Measurements from ENCODE around the gene FNDC3B.

The FNDC3B gene

GRCh38 chr3:172052405-172052804 lies 13.0 kb downstream of the FNDC3B start:
- no peak for DNase-seq

DNA sequence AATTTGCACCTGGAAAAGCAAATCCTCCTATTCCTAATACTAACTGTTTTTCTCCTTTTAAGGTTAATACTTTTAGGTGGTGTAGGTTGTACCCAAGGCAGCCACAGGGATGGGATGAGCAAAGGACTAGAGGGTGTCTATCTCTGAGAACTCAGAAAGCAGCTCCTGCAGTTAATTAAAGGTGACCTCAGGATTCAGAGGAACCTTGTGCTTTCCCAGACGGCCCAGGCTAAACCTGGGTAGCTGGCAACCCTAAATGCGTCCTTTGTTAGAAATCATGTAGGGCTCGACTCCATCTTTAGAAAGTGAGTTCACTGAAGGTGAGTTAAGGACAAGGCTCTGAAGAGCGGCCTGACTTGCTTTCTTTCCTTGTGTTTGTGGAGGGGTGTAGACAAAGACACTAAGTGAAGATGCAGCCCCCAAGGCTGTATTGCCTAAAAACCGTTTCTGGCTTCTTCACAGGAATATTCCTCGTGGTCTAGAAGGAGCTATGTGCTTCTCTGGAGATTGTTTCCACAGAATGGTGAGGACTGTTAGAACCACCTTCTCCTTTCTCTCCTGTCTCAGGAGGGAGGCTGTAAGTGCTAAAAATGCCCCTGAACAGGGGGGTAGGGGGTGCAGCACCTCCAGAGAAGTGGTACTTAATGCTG lies 14.9 kb downstream of the FNDC3B start:
- DNase-seq, result no peak

DNA sequence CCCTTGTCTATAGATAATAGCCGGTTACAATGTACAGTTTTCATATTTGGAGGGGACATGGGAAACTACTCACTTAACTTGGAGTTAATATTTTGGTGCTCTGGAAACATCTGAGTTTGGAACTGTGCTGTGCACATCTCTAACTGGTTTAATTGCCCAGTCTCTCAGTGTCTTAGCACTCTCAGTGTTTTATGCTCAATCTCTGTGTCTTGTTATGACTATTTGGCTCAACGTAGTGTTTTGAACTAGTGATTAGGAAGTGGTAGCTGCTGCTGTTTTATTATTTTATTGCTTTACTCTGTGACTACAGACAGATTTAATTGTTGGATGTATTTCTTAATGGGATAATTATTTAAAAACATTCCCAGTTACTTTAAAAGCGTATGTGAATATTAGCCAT lies 17.0 kb downstream of the FNDC3B start:
- DNase-seq, result no peak

DNA sequence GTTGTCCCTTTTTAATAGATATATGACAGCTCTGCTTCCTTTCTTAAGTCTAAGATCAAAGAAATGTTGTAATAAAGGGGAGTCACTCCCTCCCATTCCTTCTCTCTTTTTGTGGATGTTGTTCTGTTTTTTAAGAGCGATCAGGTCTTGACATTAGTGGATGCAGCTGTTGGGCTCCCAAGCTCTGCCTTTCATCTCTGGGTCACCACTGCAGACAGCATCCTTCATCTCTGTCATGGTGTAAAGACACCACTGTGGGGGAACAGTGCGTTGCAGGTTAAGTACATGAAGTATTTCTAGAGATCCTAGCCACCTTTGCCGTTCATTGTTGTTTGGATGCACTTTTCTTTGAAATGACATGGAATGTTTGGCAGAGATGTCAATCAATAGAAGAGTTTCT lies 17.7 kb downstream of the FNDC3B start:
- no peak for DNase-seq

DNA sequence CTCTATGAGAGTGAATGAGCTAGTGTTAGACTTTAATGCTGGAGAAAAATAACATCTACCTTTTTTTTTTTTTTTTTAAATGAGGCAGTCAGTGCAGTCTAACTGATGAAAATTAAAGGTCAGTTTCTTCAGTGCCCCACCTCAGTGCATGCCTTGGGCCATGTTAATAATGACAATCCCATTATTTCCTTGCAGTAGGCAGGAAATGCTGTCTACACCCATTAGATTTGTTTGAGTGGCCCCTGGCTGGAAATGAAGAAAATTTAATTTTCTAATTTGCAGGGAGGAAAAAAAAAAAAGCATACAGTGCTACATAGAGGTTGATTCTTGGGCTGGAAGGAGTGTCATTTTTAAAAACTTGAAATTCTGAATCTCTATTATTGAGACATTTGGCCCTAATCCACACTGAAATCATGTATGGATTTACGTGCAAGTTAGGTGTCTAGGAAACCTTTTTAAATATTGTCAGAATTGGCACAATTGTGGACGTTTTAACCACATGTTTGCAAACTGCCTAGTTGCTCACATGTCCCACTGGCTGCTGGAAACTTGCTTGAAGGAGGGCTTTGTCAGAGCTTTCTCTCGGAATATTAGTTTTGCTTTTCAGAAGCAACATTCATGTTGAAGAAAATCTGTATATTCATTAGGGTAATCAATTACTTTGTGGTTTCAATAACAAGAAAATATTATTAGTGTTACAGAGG lies 18.4 kb downstream of the FNDC3B start:
- no peak for DNase-seq

GRCh38 chr3:172059532-172059931 lies 20.2 kb downstream of the FNDC3B start:
- no peak for DNase-seq

- no peak for DNase-seq
These were observed 20.9 kb downstream of the FNDC3B start for GRCh38 chr3:172060234-172060633.

DNA sequence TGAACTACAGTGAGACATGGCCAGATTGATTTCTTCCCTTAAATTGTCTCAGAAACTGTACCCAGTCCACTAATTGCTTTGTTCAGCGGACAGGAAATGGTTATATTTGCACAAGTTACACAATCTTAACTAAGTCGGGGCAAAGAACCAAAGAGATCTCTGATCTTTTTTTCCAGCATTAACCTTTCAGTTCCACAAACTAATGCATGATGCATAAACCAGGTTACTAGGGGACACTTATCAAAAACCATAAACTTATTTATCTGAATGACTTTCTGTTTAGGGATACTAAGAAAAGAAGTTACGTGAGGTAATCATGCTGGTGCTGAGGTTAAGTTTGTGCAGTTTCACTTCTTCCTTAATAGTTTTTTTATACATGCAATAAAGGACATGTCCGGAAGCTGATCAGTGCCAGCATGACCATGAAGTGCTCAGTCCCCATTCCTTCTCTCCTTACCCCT lies 22.4 kb downstream of the FNDC3B start:
- DNase-seq, result no peak

DNA sequence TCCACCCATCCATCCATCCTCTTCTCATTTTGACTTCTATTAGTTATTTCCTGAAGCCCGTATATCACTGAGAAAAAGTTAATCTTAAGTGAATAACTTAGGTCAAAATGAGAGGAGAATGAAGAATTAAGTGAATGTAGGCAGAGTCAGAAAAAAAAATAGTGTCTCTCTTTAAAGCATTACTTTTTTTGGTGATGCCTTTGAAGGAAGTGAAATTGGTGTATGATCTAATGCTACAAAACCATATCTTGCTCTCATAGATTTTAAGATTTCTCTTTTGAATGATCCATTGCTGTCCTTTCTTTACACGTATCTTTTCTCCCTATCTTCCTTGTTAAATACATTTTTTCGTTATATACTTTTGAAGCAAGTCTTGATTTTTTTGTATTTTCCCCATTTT lies 23.4 kb downstream of the FNDC3B start:
- DNase-seq, result no peak

GRCh38 chr3:172063456-172064432 lies 24.4 kb downstream of the FNDC3B start:
- DNase-seq, result no peak

DNA sequence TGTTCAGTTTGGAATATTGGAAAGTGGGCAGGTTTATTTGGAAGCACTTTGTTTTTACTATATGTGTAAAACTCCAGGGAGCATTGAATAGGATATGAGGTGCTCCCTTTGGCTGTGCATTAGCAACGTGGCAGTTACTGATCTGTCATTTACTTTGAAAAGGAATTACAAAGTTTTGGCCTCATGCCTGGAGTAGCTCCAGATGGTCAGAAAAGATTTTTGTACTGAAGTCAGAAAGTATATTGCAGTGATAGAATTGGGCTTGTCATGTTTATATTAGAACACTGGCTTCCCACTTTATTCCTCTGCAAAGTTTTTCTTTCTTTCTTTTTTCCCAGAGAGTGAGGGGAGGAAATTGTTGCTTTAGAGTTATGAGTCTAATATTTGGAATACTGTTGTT lies 26.1 kb downstream of the FNDC3B start:
- DNase-seq, result no peak

DNA sequence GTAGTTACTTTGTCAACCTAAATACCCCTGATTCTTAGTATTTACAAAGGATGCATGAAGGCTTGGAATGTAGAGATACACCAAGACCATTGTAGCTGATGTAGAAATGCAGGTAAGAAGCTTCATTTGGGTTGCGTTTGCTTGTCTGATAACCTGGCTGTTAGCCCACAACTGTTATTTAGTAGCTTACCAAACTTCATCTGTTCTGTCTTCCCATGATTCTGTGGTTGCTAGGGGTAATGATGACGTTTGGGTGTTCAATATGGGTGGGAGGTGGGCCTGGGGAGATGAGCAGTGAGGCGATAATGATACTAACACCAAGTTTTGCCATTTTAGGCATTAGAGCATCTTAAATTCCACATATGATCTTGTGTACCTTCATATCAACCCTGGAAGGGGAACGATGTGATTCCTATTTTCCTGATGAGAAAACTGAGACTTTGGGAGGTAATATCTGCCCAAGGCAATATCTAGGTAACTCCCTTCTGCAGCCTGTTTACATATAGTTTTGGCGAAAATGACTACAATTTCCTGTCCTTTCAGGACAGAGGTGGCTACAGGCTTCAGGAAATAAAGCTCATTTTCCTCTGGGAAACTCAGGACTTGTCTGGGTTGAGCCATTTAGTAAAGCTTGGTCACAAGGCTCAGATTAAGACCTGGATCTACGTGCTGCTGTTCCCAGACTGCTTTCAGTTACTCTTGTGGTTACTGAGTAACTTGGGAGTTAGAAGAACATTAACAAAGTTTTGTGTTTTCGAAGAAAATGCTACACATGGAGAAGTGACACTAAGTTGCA lies 26.8 kb downstream of the FNDC3B start:
- no peak for DNase-seq

- DNase-seq, result no peak
These were observed 27.8 kb downstream of the FNDC3B start for GRCh38 chr3:172066880-172067796.

DNA sequence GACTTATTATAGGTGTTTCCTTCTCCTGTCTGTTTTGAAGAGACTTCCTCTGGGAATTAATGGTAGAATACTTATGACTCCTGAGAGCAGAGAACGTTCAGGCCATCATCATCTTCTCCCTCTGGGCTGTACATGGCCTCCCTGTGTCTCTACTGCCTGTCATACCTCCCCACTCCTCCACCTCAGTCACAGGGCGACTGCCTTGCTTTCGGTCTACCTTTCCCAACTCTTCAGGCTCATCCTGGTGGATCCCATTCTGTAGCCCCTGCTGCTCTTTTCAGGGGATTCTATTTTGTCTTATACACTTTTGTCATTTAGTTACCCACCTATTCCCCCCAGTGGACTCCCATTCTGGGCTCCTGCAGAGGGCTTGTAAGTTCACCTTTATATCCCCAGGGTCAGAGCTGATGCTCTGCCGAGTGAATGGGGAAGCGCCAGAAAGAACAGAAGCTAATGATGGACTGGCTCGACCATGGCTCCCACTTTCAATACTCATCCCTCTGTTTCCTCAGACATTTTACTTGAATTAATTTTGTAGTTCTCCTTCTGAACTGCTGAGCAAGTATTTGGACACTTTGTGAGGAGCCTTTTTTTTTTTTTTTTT lies 28.6 kb downstream of the FNDC3B start:
- DNase-seq, result no peak

DNA sequence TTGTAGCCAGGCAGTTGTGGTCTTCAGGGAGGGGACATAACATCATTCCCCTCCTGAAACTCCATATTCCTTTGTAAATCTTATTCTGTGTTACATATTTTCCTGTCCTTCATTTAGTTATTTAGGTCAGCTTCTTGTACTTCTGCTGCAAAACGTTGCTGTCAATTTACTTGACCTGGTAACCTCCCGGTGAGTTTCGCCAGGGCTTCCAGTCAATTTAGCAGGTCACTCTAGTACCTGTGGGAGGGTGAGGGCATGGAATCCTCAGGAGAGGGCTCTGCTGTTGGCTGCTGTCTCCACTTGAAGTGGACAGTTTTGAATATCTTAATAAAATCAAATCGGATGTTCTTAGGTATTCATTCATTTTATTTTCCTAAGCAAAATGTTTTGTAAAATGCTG lies 29.6 kb downstream of the FNDC3B start:
- DNase-seq, result no peak

DNA sequence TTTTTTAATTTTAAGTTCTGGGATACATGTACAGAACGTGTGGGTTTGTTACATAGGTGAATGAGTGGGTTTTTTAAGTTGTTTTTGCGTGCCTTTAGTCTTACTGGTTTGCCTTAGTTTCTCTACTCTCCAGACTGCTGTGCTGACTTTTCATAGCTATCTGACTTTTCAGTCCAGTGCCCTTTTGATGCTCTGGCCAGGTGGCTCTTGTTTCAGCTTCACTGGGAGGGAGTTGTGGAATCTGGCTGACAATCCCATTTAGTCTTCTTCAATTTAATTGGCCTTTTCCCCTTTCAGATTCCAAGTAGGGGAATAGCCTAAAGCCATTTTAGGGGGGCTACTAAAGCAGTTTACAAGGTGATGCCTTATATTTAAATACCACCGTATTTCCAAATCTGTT lies 30.1 kb downstream of the FNDC3B start:
- DNase-seq, result no peak

- no peak for DNase-seq
These were observed 30.9 kb downstream of the FNDC3B start for GRCh38 chr3:172070269-172070668.

- no peak for DNase-seq
These were observed 31.4 kb downstream of the FNDC3B start for GRCh38 chr3:172070802-172071201.

- DNase-seq, result no peak
These were observed 32.5 kb downstream of the FNDC3B start for GRCh38 chr3:172071780-172072330.
